ENCODE data around the gene PTGES2.

GRCh38 chr9:128163523-128164306 lies 36.2 kb upstream of the PTGES2 start:
- no peak for TF ChIP-seq CTCF (conservative IDR thresholded peaks at IDR 0.05; ENCODE audit: low read length)
- no peak for TF ChIP-seq EZH2phosphoT487 (IDR thresholded peaks at IDR 0.05; ENCODE audit: borderline replicate concordance, low read depth, low read length)
